Activated CD8-positive, alpha-beta memory T cell treated with anti-CD3 and anti-CD28 coated beads for 48 hours (primary cell): ENCODE results near the gene AADACL2.
"Not testable (repeated sequence)": the region's sequence is repeated elsewhere in the genome, so short reads cannot be mapped to it uniquely, and the experiment has no call there.

Experiments
- DNase-seq, 3 experiments: peaks; one replicate each; pipeline ENCODE4 v3.0.0-alpha.2; 2020; ENCODE audit warnings: low read depth in 2 of 3, low spot score in 2 of 3

AADACL2 gene

DNA sequence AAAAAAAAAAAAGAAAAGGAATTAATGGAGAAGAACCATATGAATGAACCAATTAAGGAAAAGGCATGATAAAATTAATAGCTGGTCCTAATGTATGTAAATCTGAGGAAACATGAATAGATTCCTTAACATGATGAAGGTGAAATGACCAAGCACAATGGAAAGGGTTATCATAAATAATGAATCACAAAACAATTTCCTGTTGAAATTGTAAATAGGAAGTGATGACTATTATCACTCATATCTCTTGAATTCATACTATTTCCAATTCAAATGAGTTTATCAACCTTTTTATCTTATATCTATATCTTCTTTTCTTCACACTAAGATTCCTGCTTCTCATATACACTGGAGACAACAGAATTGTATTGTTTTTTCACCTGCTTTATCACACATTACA lies 32.0 kb downstream of the AADACL2 start:
- no peak for DNase-seq

DNA sequence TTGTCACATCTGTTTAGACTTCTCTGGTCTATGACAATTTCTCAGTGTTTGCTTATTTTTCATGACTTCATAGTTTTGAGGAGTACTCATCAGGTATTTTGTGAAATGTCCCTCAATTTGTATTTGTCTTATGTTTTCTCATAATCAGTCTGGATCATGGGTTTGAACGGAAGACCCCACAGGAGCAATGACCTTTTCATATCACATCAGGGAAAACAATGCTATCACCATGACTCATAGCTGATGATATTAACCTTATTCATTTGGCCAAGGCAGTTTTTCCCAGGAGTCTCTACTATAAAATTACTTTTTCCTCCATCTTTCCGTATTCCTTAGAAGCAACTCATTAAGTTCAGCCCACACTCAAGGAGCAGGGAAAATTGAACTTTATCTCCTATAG lies 32.7 kb downstream of the AADACL2 start:
- DNase-seq: no peak

DNA sequence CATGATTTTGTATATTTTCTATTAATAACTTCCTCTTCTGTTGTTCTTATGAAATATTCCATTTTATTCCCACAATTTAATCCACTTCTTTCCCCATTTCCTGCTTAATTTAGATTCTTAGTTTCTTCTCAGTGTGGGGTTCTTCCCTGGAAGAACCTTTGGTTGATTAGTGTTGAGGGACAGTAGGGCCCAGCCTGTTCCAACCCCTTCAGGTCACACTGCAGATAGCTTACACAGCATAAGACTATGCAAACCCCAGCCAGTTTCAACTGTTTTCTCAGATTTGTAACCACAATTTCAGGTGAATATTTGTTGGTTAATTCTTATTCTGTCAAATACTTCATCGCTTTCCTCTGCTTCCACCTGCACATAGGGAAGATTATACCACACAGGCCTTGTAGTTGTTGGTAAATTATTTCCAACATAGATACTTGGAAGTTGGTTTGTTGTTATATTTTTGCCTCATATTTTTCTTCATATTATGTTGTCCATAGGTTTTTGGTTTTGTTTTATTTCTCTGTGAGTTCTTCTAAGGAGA lies 34.7 kb downstream of the AADACL2 start:
- DNase-seq: no peak

DNA sequence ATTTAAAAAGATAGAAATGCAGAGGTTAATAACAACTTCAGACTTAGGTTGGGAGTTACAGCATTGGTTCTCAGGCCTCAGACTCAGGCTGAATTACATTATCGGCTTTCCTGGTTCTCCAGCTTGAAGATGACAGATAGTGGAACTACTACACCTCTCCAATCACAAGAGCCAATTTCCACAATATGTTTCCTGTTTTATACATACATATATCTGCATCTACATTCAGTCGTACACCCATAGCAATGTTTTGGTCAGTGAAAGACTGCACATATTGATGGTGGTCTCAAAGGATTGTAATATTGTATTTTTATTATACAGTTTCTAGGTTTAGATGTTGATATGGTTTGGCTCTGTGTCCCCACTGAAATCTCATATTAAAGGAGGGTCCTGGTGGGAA lies 35.4 kb downstream of the AADACL2 start:
- no peak for DNase-seq

DNA sequence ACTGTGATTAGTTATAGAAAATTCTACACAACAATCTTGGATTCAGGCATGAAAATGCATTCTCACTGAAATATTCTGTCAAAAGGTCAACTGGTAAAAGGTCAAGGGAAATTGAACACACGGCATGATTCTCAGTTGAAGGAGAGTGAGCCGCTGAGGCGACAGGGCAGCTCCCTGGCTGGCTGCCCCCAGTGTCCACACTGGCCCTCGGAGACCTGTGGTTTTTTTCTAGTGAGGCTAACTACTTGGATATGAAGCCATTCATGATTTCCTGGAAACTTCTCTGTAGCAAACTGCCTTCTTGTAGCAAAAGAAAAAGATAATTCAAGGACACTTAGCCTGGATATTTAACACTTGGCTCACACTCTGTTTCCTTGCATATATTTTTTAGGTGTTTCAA lies 37.2 kb downstream of the AADACL2 start:
- DNase-seq: no peak

DNA sequence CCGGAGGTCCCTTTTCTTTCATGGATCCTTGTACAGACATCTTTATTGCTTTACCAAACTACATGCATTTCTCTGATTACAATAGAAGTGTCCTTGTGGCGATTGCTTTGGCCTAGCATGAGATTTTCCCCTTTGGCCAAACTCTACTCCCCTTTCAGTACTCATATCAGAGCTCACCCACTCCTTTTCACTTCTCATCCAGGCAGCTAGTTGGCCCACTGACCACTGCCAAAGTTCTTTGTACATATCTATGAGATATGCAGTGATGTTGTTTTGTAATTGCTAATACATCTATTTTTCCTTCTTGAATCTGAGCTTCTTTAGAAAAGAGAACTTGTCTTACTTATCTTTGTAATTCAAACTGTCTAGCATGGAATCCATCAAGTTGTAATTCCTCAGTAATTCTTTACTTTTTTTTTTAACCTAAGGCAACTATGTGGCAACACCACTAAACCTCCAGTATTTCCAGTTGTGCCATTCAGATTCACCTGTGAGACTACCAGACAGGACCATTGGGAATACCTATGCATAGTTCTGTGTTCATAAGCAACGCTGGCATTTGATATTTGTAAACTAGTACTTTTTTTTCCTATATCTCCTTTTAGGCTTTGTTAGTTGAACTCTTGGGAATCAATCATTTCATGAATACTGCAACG lies 39.2 kb downstream of the AADACL2 start:
- DNase-seq: no peak

DNA sequence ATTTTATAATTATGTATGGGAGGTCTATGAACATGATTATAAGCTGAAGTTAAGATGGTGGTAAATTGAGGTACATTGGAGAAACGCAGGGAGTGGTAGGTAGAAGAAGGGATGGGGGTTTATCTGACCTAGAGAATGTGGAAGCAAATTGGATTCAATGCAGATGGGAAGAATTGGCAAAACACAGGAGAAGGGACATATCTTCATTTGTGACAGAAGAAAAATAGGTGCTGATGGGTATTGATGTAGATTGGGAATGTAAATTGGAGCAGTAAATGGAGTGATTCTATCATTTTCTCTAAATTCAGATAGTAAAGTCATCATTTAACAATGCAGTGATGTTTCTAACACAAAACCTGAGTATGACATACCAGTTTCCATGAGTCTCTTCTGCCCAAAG lies 40.5 kb downstream of the AADACL2 start:
- no peak for DNase-seq

DNA sequence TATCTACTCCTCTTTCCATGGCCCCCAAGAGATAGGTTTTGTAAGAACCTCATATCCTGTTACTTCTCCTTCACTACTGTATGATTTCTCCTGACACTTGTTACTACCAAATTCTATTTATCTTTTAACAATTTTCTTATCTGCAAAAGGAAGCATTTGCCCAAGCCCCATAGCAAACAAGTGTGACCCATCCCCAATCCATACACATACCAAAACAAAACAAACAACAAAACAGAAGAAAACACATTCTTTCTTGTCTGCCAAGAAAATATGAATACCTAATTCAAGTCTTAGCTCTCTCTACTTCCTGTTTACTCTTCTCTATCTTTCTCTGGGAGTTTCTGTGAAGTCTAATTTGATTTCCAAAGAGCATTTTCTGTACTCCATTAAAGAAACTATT lies 41.2 kb downstream of the AADACL2 start:
- no peak for DNase-seq

DNA sequence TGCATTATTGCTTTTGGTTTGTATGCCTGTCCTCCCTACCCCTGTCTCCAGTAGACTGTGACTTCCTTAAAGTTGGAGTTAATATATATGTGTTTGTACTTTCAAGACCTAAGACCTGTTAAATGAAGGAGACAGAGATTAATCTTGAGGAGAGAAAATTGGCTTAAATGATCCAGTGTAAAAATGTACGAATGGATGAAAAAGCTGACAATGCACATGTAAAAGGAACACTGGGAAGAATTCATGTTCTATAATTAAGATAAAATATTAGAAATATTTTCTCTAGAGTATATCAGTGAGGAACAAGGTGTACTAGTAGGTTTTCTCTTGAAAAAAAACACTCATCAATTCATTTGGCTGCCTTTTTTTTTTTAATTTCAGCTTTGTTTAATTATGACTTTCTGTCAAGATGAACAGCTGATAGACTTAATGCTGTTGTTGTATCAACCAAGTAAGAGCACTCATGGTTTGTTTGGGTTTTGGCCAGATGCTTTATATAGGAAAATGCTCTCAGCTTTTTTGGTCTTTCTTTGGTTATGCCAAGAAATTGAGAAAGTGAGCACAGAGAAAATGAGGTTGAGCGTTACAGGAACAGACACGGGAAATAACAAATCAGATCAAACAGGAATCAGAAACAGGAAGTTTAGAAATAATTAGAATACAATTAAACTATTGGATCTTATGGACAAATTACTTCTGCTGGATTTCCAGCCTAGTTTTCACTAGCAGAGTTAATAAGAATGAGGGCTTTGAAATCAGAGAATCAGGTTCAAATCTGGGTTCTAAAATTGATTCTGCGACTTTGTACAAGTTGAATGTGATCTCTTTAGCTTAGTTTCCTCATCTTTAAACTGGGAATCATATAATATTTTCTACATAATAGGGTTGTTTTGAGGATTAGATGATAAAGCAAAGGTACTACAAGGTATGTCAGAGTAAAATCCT lies 41.9 kb downstream of the AADACL2 start:
- no peak for DNase-seq

DNA sequence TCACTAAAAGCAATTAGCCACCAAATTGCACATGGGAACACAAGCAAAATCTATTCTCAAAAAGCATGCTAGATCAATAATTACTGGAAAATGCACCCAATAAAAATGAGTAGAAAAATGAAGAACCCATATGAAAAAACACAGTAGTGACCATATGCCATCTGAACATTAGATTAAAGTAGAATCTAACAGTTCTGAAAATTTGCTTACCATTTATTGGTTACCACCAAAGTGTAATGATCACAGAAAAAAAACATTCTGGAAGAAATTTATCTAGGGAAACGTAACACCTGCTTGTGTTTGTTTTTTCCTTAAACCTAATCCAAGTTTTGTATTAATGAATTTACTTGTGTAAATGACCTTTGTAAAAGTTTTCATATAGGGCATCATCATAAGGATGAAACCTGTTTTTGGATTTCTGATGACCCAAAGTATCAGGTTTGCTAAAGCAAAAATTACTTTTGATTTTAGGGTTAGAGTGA lies 42.6 kb downstream of the AADACL2 start:
- DNase-seq: no peak

DNA sequence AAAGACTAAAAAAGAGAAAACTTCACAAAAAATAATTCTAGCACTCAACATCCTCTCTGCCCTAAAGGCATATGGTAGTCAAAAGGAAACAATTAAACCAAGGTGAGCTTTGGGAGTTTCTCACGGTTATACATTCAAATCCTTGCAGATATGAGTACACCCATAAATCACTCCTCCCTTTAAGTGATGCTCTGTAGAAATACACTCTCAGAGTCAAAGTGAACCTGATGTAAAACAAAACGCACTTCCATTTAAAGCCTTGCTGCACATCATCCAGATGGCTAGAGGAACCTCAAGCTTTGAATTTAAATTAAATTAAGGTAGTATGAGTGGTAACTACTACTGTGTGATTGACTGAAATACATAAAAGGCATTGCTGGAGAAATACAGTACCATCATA lies 44.2 kb downstream of the AADACL2 start:
- no peak for DNase-seq

DNA sequence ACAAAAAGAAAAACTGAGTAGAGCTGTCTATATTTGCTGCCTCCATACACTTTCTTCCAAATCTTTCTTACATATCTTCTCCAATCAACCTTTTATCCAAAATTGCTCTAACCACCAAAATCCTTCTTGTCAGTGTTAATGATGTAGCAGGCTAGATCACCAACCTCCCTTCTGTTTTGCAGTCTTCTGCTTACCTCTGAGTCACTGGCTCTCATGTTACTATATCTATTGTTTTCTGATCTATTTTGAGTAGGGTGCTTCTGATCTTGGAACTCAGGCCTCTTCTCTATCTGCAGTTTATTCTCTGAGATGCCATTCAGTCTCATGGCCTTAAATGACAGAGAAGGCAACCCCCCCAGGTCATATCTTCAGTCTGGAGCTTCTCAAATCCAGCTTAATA lies 53.9 kb downstream of the AADACL2 start:
- no peak for DNase-seq

DNA sequence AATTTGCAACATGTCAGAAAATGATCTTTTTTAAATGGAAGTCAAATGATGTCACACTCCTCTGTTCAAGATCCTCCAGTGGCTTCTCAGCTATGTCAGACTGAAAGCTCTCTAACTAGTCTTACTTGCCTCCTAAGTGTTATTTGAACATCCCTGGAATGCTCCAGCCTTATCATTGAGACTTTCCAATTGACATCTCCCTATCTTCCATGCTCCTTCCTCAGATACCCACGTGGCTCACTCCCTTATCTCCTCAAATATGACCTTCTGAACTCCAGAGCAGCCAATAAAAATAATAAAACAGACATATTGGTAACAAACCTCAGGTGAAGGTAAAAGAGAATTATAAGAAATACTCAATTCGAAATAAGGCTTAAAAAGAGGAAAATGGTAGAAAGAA lies 54.7 kb downstream of the AADACL2 start:
- no peak for DNase-seq

DNA sequence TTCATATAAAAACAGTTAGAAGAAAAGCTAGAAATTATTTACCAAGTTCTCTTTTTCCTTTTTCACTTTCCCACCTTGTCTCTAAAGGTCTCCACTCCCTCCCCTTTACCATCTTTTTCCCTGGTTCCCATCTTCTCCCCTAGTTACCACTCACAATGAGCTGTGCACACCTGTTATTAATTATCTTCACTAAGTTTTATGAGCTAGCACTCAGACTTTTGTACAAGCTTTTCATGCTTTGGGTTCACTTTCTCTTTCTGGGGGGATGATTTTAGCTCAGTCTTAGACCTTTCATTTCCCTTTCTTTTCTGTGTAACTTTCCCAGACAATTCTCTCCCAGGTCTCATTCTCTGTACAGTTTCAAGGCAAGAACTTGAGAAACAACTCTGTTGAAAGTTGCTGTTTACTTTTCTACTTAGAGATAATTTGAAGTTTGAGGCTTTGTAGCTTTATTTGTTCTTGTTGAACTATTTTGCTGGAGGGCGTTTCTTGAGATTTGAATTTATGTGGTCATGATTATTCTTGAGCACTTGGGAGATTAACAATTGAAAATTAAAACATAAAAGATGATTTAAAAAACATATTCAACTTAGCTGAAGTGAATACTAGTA lies 56.2 kb downstream of the AADACL2 start:
- no peak for DNase-seq

DNA sequence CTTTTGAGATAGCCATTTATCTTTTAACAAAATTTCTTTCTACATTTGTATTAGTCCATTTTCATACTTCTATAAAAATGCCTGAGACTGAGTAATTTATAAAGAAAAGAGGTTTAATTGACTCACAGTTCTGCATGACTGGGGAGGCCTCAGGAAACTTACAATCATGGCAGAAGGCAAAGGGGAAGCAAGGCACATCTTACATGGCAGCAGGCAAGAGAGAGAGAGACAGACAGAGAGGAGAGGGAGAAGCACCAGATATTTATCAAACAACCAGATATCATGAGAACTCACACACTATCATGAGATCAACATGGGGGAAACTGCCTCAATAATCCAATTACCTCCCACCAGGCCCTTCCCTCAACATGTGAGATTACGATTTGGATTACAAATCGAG lies 57.0 kb downstream of the AADACL2 start:
- not testable (repeated sequence) for DNase-seq

DNA sequence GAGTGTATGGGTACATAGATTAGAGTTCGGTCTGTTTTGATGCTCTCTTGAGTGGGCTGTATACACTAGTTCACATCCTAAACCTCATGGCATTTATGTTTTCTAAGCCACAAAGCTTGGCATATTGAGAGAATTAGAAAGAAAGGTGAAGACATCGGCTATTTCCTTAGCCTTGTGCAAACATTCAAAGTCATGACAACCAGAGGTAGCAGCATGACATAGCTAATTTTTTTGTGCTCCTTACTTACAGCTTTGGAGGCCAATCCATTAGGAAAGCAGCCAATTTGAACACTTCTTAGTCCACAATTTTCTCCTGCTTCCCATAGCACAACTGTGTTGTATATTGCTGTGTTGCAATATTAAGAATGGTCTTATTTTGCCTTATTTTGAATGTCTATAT lies 58.7 kb downstream of the AADACL2 start:
- DNase-seq: no peak

DNA sequence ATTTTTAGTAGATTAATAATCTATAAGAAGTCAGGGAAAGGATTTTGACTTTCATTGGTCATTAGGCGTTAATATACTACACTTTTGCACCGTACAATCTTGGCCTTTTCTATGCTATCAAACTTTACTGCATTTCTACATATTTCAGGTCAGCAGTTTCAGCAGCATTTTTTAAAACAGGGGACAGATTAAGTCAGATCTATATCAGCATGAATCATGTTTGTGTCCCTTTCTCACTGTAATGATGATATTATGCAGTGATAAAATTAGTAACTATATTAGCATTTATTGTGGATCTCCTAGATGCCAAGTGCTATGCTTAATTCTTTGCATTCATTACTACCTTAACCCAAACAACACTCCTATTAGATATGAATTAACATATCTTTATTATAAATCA lies 59.9 kb downstream of the AADACL2 start:
- DNase-seq: no peak

DNA sequence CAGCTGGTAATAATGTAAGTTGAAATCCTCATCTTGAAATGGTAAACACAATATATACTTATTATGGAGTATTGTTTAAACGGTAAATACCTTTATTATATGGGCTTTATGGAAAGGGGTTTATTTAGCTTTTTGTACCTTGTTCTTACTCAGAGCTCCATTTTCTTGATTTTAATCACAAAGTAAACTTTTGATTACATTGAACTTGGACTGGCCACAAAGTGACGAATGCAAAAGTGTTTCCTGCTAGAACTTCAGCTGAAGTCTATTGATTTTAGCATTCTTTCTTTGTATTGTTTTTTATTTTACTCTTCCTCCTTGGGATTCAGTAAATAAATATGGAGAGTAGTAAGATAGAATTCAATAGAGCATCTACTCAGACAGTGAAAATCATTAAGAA lies 60.4 kb downstream of the AADACL2 start:
- DNase-seq: no peak

DNA sequence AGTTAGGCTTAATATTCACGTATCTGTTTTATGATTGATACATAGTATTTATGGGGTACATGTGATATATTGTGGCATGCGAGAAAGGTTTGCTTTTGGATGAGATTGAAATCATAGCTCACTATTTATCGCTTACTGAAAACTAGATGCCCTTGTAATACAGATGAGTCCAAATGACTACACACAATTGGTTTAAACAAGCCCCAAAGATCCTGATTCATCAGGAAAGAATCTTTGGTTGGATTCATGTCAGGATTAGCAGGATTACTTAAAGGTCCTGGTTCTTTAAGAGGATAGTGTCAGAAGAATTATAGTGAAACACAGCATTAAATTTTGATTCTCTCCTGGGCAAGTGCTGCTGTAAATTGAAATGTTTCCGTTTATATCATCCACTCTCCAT lies 61.5 kb downstream of the AADACL2 start:
- DNase-seq: no peak

DNA sequence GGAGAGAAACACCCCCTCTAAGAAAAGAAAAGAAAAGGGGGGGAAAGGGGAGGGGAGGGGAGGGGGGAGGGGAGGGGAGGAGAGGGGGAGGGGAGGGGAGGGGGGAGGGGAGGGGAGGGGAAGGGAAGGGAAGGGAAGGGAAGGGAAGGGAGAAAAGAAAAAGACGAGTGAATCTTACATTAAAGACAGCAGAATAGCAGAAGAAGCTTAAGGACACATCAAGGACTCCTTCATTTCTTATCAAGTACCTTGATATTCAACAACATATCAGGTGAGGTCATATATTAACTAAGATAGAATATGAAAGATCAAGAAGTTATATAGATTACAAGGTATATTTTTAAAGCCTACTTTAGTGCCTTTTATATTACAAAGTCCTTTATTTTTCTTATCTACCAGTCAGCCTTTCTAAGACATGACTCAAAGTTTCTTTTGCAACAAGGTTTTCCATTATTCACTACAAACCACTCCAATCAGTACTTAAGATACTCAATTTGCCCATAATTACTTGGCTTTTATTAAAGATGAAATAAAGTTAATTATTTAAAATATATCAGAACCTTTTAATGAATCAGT lies 62.5 kb downstream of the AADACL2 start:
- DNase-seq: no peak

DNA sequence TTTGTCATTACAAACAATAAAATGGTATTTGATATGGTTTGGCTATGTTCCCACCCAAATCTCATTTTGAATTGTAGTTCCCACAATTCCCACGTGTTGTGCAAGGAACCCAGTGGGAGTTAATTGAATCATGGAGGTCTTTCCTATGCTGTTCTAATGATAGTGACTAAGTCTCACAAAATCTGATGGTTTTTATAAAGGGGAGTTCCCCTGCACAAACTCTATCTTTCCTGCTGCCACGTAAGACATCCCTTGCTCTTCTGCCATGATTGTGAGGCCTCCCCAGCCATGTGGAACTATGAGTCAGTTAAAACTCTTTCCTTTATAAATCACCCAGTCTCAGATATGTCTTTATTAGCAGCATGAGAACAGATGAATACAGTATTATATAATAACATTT lies 64.7 kb downstream of the AADACL2 start:
- DNase-seq: no peak
